Activated CD8-positive, alpha-beta memory T cell treated with anti-CD3 and anti-CD28 coated beads for 36 hours (primary cell): ENCODE data around the gene CHSY3. TPM values are rescaled to one million over a fixed set of nuclear protein-coding genes. Genes with fewer than 3 reads are reported as not detected.

Source experiments
- CTCF ChIA-PET: fragments of 350-600 bp; sonication (Branson Sonifier 250); formaldehyde crosslinking; loops from one replicate; lab custom pipeline; 2021; ENCODE audit warnings: antibody characterized with exemption; lab: Charles Lee
- POLR2A ChIA-PET: fragments of 350-600 bp; sonication (Branson Sonifier 250); formaldehyde crosslinking; loops from one replicate; lab custom pipeline; 2021; ENCODE audit warnings: antibody characterized with exemption; lab: Charles Lee
- total RNA-seq, 2 experiments: library from RNA; stranded (reverse); gene quantifications; one replicate each; pipeline ENCODE4 v1.2.3, GENCODE V29; 2021

Gene CHSY3
- total RNA-seq, 2 experiments from 2014 or later = 0.06 TPM; not detected in 1

DNA sequence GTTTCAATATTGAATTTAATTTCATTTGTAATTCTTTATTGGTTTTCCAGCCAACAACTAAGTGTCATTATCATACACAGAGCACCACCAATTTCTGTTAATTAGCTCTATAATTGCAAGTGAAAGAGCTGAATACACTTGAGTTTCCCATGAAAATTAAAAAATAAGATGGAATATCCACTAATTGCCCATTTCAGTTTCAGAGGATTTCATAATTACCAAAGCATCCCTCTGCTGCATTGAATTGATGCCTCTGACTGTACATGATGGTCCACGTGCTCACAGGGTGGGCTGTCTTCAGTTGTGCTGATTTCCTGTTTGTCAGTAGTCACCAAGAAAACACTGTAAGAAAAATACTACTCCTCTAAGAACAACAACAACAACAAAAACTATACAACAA, 163.8 kb downstream of the CHSY3 start:
- ChIA-PET CTCF (no interaction called here), POLR2A (no interaction called here)

DNA sequence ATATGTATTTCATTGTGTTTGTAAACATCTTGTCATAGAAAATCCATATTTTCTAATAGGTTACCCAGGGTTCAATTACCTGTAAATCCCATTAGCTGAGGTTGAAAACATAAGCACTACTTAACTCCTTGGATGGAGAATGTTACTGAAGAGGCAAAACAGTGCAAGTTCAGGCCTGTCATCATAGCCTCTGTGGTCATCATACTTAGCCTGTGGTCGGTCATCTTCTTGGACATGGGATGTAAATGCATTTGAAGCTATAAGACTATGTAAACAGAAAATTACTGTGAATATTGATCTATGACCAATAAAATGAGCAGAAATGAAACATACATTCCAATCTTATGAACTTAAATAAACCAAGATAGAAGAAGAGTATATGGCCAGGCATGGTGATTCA, 164.7 kb downstream of the CHSY3 start:
- CTCF ChIA-PET = no interaction called here

DNA sequence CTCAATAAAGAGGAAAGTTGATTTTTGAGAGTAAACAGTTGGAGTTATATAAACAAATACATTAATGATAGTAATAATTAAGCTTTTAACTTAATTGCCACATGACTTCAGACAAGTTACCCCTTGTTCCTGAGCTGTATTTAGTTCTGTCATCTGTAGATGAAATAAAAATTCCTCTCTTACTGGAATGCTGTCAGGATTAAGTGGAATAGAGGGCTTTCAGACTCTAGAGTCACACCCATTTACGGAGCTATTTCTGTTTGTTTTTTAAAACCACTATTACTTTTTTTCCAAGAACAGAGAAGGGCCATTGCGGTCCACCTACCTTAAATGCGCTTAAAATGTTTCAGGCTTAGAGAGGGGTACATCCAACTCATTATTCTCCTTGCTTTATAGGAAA, 170.6 kb downstream of the CHSY3 start:
- POLR2A ChIA-PET = no interaction called here
- CTCF ChIA-PET = no interaction called here

More for the DNA sequence above, 164.7 kb downstream of the CHSY3 start:
- POLR2A ChIA-PET = no interaction called here

DNA sequence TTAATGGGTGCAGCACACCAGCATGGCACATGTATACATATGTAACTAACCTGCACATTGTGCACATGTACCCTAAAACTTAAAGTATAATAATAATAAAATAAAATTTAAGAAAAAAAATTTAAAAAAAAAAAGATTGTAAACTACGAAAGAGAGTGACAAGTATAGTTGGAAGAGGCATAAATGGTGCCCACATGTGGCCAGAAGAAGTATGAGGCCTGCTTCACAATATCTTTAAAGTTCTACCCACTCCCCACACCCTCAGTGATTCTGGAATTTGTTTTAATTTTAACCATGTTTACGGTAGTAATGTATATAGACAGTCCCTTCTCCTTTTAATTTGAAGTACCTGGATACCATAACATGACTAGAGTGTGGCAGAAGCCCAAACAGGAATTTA, 172.7 kb downstream of the CHSY3 start:
- POLR2A ChIA-PET = no interaction called here
- CTCF ChIA-PET = no interaction called here

DNA sequence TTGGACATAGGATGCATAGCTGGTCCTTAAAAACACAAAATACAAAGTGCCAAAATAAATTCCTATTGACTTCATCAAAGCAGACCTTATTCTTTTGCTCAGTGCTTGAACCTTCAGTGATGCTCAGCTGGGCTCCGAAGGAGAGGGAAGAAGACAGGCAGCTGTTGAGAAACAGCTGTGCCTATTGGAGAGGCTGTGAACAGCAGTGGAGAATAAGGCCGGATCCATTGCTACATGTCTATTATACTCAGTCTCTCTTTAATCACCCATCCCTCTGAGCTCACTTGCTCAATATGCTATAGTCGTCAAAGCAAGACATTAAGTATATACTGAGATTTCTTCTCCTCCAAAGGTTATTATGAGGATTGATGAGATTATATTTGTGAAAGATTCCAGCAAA, 174.4 kb downstream of the CHSY3 start:
- ChIA-PET POLR2A (no interaction called here), CTCF (no interaction called here)

DNA sequence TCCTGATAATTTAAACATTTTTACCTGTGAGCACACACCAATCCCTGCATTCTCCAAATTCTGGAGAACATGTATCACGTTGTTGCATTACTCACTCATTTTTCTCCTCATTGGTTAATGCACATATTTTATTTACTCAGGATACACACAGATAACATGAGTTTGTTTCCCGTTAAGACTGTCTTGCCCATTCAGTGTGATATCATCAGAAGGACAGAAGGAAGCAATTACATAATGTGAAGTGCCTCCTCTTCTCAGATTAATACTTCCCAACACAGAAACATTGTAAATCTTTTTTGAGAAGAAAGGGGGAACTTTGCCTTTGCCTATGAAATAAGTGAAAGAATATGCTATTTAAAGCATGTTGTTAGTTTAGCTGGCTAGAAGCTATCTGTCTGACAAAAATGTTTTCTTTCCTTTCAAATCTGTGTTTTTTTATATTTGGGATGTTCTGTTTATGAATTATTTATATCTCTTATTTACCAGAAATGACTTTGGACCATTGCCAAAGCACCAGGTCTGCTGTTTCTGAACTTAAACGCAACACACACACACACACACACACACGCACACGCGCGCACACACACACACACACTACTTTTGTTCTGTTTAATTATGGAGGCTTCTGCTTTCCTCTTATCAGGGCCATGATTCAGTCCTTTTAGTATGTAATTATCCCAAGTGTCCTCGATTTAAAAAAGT, 186.5 kb downstream of the CHSY3 start:
- ChIA-PET POLR2A (no interaction called here), CTCF (no interaction called here)

DNA sequence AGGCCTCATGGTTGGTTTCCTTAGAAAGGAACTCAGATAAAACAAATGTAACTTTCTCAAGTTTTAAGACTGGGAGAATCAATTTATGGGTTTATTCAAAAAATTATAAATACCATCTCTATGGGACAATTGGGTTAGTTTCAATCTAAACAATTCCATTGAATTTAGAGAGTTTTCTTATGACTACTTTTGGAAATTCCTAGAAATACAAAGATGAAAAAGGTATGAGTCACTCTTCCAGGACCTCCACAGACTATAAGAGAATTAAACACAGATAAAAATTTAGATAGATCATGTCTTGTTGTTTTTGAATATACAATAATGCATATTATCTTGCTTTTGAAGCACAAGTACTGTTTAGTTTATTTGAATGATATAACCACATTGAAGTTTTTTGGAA, 188.7 kb downstream of the CHSY3 start:
- ChIA-PET CTCF (no interaction called here), POLR2A (no interaction called here)

DNA sequence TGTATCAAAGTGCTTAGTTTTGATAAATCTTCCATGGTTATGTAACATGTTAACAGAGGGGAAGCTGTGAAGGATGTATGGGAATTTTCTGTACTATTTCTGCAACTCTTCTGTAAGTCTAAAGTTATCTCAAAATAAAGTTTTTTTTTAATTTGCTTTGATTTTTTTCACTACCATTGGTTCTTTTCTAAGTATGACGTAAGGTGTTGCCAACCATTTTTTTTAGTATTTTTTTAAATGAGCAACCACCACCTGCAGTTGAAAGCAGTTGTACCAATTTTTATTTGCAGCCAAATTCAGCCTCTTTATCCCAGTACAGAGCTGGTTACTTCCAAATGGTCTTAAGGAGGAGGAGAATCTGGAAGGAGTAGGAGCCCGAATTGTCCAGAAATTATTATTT, 192.2 kb downstream of the CHSY3 start:
- POLR2A ChIA-PET = no interaction called here
- CTCF ChIA-PET = no interaction called here

DNA sequence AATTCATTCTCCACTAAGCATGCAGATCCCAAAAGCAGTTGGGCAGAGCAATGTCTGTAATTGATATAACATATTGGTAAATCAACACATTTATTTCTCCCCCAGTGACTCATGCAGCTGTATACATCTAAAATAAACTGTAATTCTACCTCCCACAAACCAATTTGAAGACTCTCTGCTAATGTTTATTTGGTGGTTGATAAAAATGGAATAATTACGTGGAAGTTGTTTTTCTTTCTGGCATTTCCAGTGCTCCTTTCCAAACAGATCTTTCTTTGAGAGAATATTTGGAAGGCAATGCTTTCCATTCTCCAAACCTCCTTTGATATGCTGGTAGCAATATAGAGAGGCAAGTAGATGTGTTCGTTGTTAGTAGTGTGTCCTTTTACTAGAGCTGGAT, 194.7 kb downstream of the CHSY3 start:
- POLR2A ChIA-PET = no interaction called here
- CTCF ChIA-PET = no interaction called here

DNA sequence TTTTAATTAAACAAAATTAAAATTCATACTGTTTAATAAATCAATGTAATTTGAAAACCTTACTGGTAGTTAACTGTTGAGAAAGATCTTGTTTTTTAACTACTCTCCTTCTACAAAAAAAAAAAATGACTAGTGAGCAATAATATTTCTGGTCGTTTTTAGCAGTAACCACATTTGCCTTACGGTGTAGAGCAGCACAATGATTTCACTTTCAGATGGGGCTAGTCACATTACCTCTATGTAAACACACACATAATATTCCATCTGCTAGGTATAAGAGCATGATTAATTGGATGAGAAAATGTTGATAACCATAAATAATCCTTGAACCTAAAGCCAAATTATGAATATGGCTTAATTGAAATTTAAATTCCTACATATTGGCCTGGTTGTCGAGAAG, 198.1 kb downstream of the CHSY3 start:
- CTCF ChIA-PET = no interaction called here
- POLR2A ChIA-PET = no interaction called here

DNA sequence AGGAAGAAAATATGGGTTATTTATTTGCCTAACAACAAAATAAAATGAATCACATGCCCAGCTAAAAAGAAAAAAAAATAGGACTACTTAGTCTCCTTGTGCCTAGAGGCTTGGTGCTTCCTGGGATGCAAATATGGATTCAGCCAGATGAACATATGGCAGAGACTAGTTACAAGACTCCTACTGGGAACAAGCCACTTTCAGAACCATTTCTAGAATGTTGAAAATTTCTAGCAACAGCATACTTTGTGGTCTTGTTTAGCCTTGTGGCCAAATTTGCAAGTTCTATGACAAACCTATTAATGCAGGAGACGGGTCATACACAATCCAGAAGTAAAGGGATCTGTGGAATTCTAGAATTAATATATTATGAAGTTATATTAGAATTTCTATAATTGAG, 198.7 kb downstream of the CHSY3 start:
- ChIA-PET CTCF (no interaction called here), POLR2A (no interaction called here)

DNA sequence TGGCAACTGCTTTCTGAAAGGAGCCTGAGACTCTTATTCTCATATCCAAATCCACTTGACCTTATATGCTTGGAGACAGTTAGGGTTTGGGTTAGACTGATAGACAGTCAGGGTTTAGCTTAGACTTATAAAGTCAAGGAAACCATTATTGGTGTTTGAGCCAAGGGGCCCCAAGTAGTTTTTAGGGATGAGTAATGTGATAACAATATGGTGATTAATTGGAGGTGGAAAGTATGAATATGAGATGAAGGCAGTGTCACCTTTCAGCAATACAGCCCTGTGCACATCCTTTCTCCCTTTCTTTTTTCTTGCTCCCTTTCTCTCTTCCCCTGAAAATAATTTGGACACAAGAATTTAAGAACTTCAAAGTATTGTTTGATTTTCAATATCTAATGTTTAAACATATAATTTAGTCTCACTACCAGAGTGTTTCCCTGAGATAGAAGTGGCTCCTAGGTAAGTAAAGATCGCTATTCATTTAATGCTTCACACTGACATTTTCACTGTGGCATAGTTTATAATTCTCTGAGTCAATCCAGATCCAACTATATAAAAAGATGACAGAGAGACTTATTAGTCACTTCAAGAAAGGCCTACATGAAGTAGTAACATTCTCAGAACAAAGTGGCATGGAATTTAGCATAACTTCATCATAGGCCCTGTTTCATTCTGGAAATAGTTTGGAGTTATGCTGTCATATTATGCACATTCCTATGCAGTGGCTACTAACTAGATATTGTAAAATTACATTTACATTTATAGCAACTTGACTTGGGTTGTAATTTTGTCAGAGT, 200.8 kb downstream of the CHSY3 start:
- POLR2A ChIA-PET = no interaction called here

DNA sequence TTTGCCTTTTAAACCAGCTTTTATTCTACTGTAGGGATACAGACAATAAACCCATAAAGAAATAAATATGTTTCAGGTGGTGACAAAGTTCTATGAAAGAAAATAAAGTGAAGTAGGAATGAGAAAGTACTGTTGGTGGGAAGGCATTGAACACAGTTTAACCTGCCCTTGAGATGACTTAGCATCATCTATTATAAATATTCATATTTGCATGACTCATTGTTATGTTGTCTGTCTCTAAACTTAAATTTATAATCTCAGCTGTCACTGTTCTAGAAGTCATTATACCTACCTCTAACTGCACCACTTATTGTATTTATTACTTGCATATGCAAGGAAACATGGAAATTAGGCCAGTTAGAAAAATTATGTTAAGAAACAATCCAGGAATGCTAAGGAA, 202.2 kb downstream of the CHSY3 start:
- POLR2A ChIA-PET = no interaction called here
- CTCF ChIA-PET = no interaction called here

More for the DNA sequence above, 200.8 kb downstream of the CHSY3 start:
- CTCF ChIA-PET = no interaction called here

DNA sequence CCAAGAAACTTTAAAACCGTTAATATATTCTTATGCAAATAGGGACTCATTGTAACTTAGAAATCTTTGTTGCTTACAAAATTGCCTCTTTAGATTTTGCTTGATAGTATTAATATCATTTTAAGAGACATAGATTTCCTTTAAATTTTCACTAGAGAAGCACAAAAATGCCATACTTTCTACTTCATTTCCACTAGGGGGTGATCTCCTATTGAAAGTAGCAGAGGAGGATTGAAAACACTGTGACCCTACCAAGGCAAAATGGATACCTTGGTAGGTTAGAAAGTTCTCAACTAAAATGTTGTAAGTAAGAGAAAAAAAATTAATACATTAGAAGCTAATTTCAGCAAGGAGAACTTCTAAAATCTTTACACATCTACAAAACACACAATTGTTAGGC, 204.9 kb downstream of the CHSY3 start:
- CTCF ChIA-PET = no interaction called here
- POLR2A ChIA-PET = no interaction called here

DNA sequence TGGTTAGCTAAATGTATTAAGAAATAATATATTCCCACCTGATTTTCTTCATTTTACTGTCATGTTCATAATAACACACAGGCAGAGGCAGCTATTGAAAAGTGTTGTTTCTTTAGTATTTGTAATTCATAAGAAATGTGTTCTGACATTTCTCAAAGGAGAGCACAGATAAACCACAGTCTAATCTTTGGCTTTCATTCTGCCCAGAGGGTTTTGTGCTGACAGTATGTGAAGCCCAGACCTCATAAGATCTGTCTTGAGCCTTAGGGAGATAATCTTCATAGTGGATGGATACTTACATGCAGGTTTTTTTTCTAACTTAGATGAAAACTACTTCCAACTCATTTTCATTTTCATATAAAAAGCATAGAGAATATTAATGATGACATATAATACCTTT, 206.1 kb downstream of the CHSY3 start:
- POLR2A ChIA-PET = no interaction called here
- CTCF ChIA-PET = no interaction called here

DNA sequence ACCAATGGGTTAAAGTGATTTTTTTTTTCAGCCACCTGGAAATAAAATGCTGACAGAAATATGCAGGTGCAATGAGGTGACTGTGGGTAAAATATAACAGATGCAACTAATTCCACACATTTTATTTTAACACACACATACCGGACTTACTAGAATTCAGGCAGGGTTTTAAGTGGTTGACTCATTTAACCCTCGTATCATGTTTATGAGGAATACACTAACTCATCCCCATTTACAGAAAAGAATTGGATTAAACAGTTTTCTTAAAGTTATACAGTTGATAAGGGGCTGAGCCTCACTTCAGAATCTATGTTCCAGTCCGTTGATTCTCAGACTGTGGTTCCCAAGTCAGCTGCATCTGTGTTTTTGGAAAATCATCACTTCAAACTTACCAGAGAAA, 207.5 kb downstream of the CHSY3 start:
- ChIA-PET POLR2A (no interaction called here), CTCF (no interaction called here)

DNA sequence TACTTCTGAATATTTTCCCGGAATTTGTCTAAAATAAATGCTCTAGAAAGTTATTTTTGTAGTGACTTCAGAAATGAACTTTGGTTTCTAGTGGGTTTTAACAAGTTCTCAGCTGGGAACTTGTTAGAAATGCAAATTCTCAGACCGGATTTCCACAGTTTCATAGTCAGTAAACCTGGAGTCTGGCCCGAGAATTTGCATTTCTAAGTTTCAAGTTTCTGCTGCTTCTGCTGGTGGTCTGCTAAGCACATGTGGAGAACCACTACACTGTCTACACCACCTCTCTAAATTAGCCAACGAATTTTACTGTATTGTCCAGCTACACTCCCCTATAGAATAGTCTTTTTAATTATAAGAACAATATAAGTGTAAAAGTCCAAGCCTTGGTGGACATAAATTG, 208.0 kb downstream of the CHSY3 start:
- ChIA-PET CTCF (no interaction called here), POLR2A (no interaction called here)

DNA sequence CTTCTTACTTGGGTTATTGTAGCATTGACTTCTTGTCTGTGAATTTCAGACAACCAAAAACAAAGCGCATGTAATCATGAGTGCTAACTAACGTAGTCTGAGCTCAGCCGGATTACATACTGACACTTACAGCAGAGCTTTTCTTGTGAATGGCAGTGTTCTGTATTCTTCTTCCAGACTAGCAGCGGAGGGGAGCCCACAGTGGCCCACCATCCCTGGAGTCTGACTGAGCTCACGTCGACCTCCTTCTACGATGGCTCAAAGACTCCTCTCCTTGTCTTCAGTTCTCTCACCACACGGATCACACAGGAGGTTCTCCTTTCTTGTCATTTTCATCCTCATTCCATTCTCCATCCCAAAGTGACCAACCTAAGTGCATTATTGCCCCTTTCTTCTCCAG, 211.4 kb downstream of the CHSY3 start:
- CTCF ChIA-PET = no interaction called here
- POLR2A ChIA-PET = no interaction called here

DNA sequence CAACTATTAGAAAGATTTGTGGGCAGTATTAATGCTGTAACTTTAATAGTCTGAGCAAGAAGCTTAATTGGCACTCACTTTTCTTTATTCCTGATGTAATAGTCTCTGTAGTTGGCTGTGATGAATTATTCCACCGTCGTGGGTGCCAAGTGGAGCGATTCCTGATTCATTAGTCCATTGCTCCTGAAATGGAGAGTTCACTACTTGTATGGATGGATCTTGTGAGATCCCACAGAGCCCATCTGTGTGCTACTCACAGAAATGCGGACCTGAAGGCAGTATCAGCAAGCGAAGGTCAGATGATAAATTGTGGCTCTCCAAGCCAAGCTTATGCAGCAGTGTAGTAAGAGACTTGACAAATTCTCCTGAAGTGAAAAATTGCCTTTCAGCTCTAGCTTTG, 212.2 kb downstream of the CHSY3 start:
- ChIA-PET CTCF (no interaction called here), POLR2A (no interaction called here)

DNA sequence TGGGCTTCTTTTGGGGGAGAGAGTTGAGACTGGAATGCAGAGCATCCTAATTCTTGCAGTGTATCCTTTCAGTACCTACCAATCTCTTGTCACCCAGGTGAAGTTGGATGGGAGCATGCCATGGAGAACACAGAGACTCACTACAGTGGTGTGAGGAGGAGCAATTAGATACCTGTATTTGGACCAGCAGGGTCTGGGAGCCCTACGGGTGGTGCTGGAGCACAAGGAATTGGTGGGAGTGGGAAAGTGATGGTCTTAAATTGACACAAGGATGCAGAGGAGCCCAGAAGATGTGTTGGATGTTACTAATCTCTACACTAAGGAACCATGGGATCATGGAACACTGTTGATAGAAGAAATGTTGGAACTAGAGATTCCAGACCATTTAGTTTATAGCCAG, 212.7 kb downstream of the CHSY3 start:
- CTCF ChIA-PET = no interaction called here

DNA sequence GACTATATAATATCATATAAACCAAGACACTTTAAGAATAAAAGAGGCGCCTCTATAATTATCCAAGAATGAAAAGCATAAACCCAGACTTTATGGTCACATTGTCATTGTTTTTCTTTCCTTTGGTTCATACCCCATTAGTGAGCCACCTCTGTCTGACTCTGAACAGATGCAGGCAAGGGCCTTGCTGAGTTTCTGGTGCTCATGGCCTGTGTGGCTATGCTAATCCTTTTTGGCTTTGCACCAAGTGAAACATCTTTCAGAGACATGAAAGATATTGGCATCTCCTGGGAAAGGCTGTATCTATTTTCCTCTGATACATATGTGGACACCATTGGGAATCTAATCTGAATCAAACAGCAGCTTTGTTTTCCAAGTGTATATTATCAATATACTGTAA, 222.5 kb downstream of the CHSY3 start:
- POLR2A ChIA-PET = no interaction called here
- CTCF ChIA-PET = no interaction called here

More for the DNA sequence above, 212.7 kb downstream of the CHSY3 start:
- POLR2A ChIA-PET = no interaction called here
